HG03280 (cell line): ENCODE measurements around the gene HYOU1.
"Not testable (repeated sequence)": the region's sequence is repeated elsewhere in the genome, so short reads cannot be mapped to it uniquely, and the experiment has no call there.

Experiments used
- ATAC-seq: cut with Tn5 transposase; IDR thresholded peaks from one replicate; pipeline ENCODE4 v1.9.1; 2021; ENCODE audit warnings: mild to moderate bottlenecking, moderate library complexity; ENCODE audit not compliant: unreplicated experiment

The HYOU1 gene

DNA sequence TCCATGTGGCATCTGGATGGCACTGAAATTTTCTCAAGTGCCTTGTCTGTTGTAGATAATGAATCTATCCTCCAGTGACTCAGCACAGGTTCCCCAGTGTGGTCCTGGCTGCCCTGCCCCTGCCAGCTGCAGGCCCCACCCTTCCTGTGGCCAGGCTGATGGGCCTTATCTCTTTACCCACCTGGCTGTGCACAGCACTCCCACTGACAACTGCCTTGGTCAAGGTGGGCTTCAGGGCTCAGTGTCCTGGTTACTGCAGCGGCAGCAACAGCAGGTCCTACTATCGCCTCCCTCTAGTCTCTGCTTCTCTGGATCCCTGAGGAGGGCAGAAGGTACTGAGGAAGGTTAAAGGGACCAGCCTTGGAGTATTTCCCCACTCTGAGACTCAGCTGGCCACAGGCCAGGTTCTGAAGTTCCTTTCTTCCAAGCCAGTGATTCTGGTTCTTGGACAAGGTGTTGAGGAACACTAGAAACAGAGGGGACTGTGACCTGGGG lies 30.8 kb upstream of the HYOU1 start:
- ATAC-seq: no peak

DNA sequence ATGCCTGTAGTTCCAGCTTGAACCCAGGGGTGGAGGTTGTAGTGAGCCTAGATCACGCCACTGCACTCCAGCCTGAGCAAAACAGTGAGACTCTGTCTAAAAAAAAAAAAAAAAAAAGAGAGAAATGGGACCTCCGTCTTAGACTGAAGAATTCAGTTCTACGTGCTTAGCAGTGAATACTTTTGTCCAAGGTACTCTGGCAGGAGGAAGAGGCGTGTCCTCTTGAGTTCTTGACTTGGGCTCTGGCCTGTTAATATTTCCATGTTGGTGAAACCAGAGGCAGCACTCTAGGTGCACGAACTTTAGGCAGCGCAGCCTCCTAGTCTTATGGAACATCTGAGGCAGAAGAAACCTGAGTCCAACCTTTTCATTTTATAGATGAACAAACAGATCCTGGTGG lies 30.1 kb upstream of the HYOU1 start:
- ATAC-seq: no peak

DNA sequence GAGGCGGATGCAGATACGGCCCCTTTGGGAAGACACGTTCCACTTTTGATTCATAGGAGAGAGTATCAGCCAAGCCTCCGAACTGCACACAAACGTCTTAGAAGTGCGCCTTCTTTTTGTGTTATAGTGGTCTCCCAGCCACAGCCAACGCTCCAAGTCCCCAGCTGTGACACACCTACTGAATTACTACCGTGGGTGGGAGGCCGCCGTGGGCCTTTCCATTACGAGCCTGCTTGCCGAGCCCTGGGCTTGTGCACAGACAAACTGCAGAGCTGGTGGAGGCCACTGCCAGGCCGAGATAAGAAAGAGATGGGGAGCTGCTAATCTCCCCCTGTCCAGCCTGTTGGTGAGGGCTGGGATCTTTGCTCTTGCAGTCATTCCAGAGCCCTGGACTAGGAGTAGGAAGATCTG lies 28.4 kb upstream of the HYOU1 start:
- ATAC-seq: peak; percentile 15

DNA sequence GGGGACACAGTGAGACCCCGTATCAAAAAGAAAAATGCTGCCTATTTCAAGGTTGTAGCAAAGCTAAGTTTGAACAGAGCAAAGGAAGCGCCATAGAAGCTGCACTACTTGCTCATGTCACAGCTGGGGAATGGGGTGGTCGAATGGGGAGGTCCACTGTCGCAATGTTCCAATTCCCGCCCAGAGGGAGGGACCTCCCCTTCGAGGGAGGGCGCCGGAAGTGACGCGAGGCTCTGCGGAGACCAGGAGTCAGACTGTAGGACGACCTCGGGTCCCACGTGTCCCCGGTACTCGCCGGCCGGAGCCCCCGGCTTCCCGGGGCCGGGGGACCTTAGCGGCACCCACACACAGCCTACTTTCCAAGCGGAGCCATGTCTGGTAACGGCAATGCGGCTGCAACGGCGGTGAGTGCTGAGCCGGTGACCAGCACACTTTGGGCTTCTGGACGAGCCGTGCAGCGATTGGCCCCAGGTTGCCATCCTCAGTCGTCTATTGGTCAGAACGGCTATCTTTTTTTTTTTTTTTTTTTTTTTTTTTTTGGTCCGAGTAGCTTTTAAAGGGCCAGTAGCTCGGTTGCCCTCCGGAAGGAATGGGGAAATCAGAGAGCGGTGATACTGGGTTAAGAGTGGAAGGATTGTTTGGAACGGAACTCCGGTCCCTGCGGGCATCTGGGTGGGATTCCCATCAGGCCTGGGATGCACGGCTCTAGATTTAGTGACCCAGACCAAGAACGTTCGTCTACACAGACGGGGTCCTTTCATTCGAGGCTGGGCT lies 27.8 kb upstream of the HYOU1 start, which contains the start of gene HMBS:
TSS of gene HMBS (plus strand) at position 219 of the 774 bp plus-strand sequence. CDS start at position 372, 153 bp downstream.
- peak; percentile 92 for ATAC-seq

DNA sequence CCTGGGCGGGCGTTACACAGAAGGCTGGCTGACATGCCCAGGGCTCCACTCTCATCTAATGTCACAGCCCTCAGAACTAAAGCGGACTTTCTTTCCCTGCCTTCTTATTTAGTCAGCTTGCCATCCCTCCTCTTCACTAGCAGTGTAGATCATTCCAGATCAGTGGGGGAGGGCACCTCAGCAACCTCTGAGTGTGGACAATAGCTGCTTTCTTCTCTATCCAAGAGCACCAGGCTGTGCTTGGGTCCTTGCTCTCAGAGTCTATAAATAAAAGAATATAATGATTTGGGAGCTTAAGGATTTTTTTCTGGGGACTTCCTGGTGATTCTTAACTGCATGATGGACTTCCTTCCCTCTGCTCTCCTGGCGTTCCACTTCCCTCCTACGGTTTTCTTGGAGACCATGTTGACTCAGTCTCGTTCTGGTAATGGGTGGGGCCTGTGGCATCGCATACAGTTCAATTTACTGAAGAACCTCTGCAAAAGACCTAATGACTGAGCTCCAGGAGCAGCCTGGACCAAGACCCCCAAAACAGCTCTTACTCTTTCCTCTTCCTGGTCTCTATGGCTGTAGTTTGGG lies 24.8 kb upstream of the HYOU1 start:
- ATAC-seq: no peak

DNA sequence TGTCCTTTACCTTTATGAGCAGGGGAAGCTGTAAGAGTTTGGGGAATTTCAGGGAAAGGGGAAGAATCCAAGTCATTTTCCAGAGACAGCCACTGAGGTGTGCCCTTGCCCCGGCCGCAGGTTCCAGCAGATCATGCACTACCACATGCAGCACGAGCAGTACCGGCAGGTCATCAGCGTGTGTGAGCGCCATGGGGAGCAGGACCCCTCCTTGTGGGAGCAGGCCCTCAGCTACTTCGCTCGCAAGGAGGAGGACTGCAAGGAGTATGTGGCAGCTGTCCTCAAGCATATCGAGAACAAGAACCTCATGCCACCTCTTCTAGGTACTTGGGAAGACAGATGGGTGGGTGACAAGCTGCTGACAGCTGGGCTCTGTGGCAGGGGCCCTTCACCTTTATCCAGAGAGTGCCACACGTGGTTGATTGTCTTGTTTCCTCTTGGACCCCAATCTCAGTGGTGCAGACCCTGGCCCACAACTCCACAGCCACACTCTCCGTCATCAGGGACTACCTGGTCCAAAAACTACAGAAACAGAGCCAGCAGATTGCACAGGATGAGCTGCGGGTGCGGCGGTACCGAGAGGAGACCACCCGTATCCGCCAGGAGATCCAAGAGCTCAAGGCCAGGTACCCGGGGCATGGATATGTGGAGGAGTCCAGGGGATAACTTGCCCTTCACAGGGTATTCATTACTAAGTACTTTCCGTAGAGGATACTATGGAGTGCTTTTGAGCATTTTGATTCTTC lies 21.8 kb upstream of the HYOU1 start:
- no peak for ATAC-seq

DNA sequence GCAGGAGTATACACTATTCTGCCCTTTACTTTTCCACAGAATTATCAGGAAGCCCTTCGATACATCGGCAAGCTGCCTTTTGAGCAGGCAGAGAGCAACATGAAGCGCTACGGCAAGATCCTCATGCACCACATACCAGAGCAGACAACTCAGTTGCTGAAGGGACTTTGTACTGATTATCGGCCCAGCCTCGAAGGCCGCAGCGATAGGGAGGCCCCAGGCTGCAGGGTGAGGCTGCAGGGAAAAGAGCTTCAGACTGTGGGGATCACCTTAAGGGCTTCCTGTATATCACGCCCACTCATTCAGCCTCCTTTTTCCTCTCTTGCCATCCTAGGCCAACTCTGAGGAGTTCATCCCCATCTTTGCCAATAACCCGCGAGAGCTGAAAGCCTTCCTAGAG lies 20.8 kb upstream of the HYOU1 start:
- no peak for ATAC-seq

DNA sequence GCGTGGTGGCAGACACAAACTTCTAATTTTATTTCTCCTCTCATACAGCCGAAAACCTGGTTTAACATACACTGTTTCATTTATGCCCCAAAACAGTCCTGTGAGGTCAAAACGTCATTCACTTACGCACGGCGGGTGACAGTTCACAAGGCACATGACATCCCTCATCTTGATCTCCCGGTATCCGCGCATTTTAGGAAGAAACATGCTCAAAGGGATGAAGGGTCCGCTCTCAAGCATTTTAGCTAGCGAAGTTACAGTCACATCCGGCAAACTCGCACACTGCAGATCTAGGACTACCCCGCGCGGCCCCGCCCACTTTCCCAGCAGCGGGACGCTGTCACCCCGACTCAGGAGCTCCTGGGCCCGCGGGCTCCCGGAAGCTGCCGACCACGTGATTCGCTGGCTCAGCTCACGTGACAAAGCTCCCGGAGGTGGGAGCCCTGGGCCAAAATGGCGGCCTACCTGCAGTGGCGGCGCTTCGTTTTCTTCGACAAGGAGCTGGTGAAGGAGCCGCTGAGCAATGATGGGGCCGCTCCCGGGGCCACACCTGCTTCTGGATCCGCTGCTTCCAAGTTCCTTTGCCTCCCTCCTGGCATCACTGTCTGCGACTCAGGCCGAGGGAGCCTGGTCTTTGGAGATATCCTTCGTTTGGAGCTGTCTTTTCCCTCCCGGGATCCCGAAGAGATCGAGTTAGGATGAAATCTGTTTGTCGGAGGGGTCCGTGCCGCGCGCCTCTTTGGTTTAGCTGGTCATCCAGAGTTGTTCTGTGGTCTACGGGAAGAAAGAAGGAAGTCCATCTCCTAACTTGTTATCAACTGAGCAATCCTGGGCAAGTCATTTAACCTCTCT lies 10.6 kb upstream of the HYOU1 start, which contains the start of gene VPS11:
TSS of gene VPS11 (plus strand) at position 448 of the 852 bp plus-strand sequence. CDS start at position 454, 6 bp downstream.
- ATAC-seq: peak; percentile 94

DNA sequence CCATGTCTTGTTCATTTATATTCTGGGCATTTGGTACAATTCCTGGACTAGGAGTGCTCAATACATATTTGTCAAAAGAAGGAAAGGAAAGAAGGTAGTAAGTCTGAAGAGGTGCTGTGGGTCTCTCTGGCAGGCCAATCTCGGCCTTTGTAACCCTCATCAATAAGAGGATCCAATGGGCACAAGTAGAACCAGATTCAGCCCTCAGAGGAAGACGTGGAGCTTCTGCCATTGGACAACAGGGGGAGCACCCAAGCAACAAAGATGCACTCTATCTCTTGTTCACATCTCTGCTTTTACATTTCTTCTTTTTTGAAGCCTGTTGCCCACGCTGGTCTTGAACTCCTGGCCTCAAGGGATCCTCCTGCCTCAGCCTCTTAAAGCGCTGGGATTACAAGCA lies 8.4 kb upstream of the HYOU1 start:
- ATAC-seq: no peak

DNA sequence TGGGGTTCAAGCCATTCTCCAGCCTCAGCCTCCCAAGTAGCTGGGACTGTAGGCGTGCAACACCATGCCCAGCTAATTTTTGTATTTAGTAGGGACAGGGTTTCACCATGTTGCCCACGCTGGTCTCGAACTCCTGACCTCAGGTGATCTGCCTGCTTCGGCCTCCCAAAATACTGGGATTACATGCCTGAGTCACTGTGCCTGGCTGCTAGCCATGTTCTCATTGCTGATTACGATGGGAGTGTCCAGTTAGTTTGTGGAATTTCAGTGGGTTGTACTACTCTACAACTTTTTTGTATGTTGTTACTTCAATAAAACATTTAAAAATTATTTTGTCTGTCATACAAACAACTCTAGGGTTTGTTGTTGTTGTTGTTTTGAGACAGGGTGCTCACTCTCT lies 5.8 kb upstream of the HYOU1 start:
- no peak for ATAC-seq

DNA sequence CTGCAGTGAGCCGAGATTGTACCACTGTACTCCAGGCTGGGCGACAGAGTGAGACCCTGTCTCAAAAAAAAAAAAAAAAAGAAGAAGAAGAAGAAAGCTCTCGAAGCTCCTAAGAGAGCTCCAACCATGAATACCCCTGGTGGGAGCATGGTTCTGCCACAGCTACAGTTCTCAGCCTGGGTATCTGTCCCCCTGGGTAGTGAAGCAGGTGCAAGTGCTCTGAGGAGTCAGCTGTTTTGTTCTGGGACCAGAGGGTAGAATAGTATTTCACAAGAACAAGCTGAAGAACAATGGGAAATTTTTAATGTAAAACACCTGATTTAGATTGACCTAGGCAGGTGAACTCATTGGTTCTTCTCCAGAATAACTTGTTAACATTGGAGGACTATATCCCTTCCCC lies 4.3 kb upstream of the HYOU1 start:
- ATAC-seq: no peak

DNA sequence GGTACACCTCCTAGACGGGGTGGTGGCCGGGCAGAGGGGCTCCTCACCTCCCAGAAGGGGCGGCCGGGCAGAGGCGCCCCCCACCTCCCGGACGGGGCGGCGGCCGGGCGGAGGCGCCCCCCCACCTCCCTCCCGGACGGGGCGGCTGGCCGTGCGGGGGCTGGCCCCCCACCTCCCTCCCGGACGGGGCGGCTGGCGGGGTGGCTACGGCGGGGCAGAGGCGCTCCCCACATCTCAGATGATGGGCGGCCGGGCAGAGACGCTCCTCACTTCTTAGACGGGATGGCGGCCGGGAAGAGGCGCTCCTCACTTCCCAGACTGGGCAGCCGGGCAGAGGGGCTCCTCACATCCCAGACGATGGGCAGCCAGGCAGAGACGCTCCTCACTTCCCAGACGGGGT lies 2.1 kb upstream of the HYOU1 start:
- not testable (repeated sequence) for ATAC-seq

DNA sequence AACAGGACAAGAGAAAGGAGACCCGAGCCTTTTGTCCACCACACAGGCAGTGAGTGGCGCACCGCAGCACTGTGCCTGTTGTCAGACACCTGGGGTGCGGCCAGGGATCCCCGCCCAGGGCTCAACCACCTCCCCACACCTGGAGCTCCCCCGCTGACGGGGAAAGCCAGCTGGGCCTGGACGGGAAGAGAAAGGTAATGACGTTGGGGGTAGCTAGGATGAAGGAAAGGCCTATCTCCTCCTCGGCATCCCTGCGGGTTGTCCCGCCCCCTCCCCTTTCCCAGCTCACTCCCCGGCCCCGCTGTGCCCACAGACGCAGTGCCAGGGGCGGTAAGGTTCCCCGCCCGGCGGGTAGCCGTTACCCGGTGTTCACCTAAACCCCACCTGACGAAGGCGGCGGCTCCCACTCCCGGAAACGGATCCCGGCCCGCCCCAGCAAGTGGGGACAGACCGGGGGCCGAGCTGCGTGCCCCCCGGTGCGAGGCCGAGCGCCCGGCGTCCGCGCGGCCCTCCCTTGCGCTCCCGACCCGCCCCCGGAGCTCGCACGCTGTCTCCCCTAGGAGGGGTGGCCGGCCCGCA lies 495 bp downstream of the HYOU1 start:
- peak; percentile 5 for ATAC-seq

DNA sequence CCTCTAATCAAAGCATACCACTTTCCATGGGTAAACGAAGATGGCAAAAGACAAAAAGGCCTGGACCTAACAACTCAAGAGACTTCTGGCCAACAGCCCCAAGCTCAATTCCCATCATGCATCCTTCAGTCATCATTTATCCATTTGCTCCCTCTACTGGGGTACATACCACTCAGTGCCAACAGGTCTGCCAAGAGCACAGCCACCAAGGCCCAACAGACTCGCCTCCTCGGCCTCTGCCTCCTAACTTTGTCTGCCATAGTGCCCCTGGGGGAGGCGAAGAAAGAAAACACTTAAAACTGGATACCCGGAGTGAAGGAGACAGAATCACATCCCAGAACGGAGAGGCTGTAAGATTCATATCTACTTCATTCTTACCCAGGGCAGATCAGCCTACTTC lies 1.1 kb downstream of the HYOU1 start:
- no peak for ATAC-seq

DNA sequence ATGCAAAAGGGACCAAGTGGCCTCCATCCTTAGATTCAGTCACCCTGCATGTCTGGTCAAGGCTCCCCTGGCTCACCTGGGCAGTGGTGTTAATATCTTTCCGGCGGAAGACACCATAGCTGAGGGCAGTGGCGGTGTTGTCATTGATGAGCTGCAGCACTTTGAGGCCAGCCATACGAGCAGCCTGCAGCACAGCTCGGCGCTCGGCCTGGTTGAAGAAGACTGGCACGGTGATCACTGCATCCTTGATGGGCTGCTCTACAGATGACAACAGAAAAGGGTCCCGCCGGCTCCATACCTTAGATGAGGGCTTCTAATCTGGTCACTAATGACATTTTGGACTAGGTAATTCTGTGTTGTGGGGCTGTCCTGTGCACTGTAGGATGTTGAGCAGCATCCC lies 2.6 kb downstream of the HYOU1 start:
- no peak for ATAC-seq

DNA sequence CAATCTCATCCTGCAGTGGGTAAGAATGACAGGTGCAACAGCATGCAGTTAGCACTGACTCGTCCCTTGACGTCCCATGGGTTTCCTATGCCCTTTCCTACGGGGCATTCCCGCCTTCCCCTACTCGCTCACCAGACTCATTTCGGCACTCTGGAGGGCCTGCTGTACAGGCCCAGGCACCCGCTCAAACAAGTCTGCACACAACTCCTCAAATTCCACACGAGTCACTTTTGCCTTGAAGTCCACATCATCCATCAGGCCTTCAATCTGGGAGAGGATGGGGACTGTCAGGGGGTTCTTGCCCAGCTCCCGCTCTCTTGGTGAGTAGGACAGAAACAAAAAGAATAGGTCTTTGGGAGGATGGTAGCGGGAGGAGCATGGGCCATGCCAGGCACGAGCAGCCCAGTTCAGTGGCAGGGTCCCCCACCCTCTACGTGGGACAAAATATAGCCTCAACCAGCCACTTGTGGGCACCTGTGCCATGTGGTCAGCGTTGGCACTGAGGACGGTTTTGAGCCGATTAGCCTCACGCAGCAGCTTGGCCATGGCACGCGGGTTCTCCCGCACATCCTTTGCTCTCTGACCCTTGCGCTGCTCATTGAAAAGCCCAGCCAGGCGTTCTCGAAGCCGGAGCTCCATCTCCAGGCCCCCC lies 4.7 kb downstream of the HYOU1 start:
- no peak for ATAC-seq

DNA sequence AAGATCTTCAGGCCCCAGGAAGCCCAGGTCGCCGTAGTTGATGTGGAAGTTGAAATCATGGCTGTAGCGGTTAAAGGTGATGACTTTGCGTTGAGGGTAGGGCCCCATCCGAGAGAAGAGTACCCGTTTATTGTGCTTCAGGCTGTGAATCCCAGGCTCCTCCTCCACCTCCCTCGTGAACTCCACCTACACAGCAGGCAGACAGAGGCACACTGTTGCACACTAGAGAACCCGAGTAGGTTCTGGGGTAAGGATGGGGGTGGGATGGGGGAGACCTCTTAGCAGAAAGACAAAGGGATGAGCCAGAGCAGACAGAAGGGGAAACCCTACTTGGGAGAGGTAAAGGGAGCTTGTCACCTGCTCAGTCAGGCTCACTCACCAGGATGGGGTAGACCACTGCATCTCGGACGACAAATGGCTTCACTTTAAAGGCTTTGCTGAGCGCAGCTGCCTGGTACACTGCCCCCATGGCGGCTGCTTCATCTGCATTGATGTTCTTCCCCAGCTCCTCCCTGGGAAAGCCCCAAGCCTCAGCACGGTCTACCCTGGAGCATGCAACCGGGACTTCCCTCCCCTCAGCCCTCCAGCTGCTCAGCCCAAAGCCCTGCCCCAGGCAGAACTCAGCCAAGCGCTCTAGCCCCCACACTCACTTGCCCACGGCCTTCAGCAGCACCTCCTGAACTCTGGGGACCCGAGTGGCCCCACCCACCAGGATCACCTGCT lies 5.4 kb downstream of the HYOU1 start:
- no peak for ATAC-seq

DNA sequence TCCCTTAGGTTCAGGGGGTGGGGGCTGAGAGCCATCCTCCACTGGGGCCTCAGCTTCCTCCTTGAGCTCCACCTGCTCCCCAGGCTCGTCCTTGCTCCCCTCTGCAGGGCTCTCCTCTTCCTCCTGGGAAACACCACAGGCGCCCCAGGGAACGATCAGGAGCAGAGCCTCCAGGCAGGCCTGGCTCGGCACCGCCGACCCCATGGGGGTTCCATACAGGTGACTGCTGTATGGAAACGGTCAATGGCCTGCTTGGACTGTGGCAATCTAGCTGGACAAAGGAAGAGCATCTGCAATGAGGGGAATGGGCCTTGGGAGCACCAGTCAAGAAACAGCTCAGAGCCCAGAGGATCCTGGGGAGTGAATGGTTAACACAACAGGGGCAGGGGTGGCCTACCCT lies 7.9 kb downstream of the HYOU1 start:
- no peak for ATAC-seq

DNA sequence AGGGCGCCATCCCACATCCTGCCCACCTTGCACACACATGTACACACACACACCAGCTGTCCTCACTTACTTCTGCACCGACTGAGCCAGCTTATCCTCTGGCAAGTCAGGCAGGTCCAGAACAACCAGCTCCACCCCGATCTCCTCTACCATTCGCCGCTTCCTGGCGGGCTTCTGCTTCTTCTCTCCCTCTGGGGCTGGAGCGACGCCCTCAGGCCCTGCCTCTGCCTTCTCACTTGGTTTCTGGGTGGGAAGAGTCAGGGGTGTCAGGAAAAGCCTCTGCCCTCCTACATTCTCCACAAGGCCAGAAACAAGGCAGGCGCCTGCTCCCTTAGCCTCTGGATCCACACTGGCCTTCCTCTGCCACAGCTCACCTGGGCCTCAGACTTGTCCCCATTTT lies 8.4 kb downstream of the HYOU1 start:
- ATAC-seq: no peak
